ENCODE data around the gene PAMR1. TPM values are rescaled to one million over a fixed set of nuclear protein-coding genes. Genes with fewer than 3 reads are reported as not detected.

The PAMR1 gene
- 115 TPM for polyA plus RNA-seq (2013, experiment 1 of 4)
- polyA plus RNA-seq (2013, experiment 2 of 4): 141 TPM
- 84.9 TPM for polyA plus RNA-seq (2013, experiment 3 of 4)
- polyA plus RNA-seq (2013, experiment 4 of 4): 94.0 TPM

- peak within 1 kb of the TSS; percentile 59 for H3K4me3 ChIP-seq (ENCODE audit: insufficient read depth, low read depth, low read length)
- 1 to 2% methylated on average over 34 of the region's 34 CpGs for WGBS, 2 experiments
- H3K27me3 ChIP-seq (ENCODE audit: control insufficient read depth, insufficient read depth, low read length, poor library complexity, severe bottlenecking): no peaks in the 10 kb centered on the region
Observed at GRCh38 chr11:35525501-35526175, at the start of gene PAMR1. Gene PAMR1, minus strand, starts transcription at chr11:35525616. Its CDS starts 31 bp downstream, at chr11:35525585.

GRCh38 chr11:35571696-35572095, 46.3 kb upstream of the PAMR1 start:
- H3K27ac ChIP-seq (ENCODE audit: insufficient read depth, low read depth, low read length, poor library complexity, severe bottlenecking): no peak overlapping the region
- H3K27me3 ChIP-seq (ENCODE audit: control insufficient read depth, insufficient read depth, low read length, poor library complexity, severe bottlenecking): no peaks in the 10 kb centered on the region
- no peak overlapping the region for H3K4me3 ChIP-seq (ENCODE audit: insufficient read depth, low read depth, low read length)
- 90 to 92% methylated on average over 2 of the region's 3 CpGs for WGBS, 2 experiments
- no peaks in the 10 kb centered on the region for H3K9me3 ChIP-seq (ENCODE audit: control insufficient read depth, low read length)
- no peaks in the 10 kb centered on the region for H3K4me1 ChIP-seq (ENCODE audit: control insufficient read depth, insufficient read depth, low read length)
- no peaks in the 10 kb centered on the region for H3K36me3 ChIP-seq (ENCODE audit: control insufficient read depth, insufficient read depth, low read length)

More at GRCh38 chr11:35525501-35526175, at the start of gene PAMR1:
- Histone ChIP-seq H3K9me3 (ENCODE audit: control insufficient read depth, low read length) (no peaks in the 10 kb centered on the region), H3K4me1 (ENCODE audit: control insufficient read depth, insufficient read depth, low read length) (peaks cover 16% of the 10 kb centered on the region), H3K27ac (ENCODE audit: insufficient read depth, low read depth, low read length, poor library complexity, severe bottlenecking) (no peak within 1 kb of the TSS), H3K36me3 (ENCODE audit: control insufficient read depth, insufficient read depth, low read length) (no peaks in the 10 kb centered on the region)

GRCh38 chr11:35567737-35568465, 42.5 kb upstream of the PAMR1 start:
- H3K27me3 ChIP-seq (ENCODE audit: control insufficient read depth, insufficient read depth, low read length, poor library complexity, severe bottlenecking): no peaks in the 10 kb centered on the region
- 59 to 68% methylated on average over 1 of the region's 1 CpG for WGBS, 2 experiments
- no peaks in the 10 kb centered on the region for H3K4me1 ChIP-seq (ENCODE audit: control insufficient read depth, insufficient read depth, low read length)
- H3K4me3 ChIP-seq (ENCODE audit: insufficient read depth, low read depth, low read length): no peak overlapping the region
- H3K27ac ChIP-seq (ENCODE audit: insufficient read depth, low read depth, low read length, poor library complexity, severe bottlenecking): no peak overlapping the region
- no peaks in the 10 kb centered on the region for H3K9me3 ChIP-seq (ENCODE audit: control insufficient read depth, low read length)
- H3K36me3 ChIP-seq (ENCODE audit: control insufficient read depth, insufficient read depth, low read length): no peaks in the 10 kb centered on the region

- H3K36me3 ChIP-seq (ENCODE audit: control insufficient read depth, insufficient read depth, low read length): no peaks in the 10 kb centered on the region
- H3K27ac ChIP-seq (ENCODE audit: insufficient read depth, low read depth, low read length, poor library complexity, severe bottlenecking): no peak overlapping the region
- H3K4me1 ChIP-seq (ENCODE audit: control insufficient read depth, insufficient read depth, low read length): no peaks in the 10 kb centered on the region
- WGBS, 2 experiments: 93 to 100% methylated on average over 2 to 3 of the region's 3 CpGs
- no peaks in the 10 kb centered on the region for H3K27me3 ChIP-seq (ENCODE audit: control insufficient read depth, insufficient read depth, low read length, poor library complexity, severe bottlenecking)
- no peak overlapping the region for H3K4me3 ChIP-seq (ENCODE audit: insufficient read depth, low read depth, low read length)
- H3K9me3 ChIP-seq (ENCODE audit: control insufficient read depth, low read length): no peaks in the 10 kb centered on the region
Observed at GRCh38 chr11:35566885-35567284, 41.5 kb upstream of the PAMR1 start.

- Histone ChIP-seq H3K4me1 (ENCODE audit: control insufficient read depth, insufficient read depth, low read length) (no peaks in the 10 kb centered on the region), H3K27me3 (ENCODE audit: control insufficient read depth, insufficient read depth, low read length, poor library complexity, severe bottlenecking) (no peaks in the 10 kb centered on the region), H3K36me3 (ENCODE audit: control insufficient read depth, insufficient read depth, low read length) (no peaks in the 10 kb centered on the region), H3K9me3 (ENCODE audit: control insufficient read depth, low read length) (no peaks in the 10 kb centered on the region), H3K4me3 (ENCODE audit: insufficient read depth, low read depth, low read length) (no peak overlapping the region), H3K27ac (ENCODE audit: insufficient read depth, low read depth, low read length, poor library complexity, severe bottlenecking) (no peak overlapping the region)
- WGBS, 2 experiments: 84 to 93% methylated on average over 3 to 4 of the region's 4 CpGs
Observed at GRCh38 chr11:35566181-35566580, 40.8 kb upstream of the PAMR1 start.

GRCh38 chr11:35564245-35564595, 38.8 kb upstream of the PAMR1 start:
- no peaks in the 10 kb centered on the region for H3K4me1 ChIP-seq (ENCODE audit: control insufficient read depth, insufficient read depth, low read length)
- no peaks in the 10 kb centered on the region for H3K27me3 ChIP-seq (ENCODE audit: control insufficient read depth, insufficient read depth, low read length, poor library complexity, severe bottlenecking)
- no peak overlapping the region for H3K4me3 ChIP-seq (ENCODE audit: insufficient read depth, low read depth, low read length)
- 93 to 98% methylated on average over 4 of the region's 4 CpGs for WGBS, 2 experiments
- no peaks in the 10 kb centered on the region for H3K9me3 ChIP-seq (ENCODE audit: control insufficient read depth, low read length)
- H3K27ac ChIP-seq (ENCODE audit: insufficient read depth, low read depth, low read length, poor library complexity, severe bottlenecking): no peak overlapping the region
- no peaks in the 10 kb centered on the region for H3K36me3 ChIP-seq (ENCODE audit: control insufficient read depth, insufficient read depth, low read length)

- Histone ChIP-seq H3K27ac (ENCODE audit: insufficient read depth, low read depth, low read length, poor library complexity, severe bottlenecking) (no peak overlapping the region), H3K27me3 (ENCODE audit: control insufficient read depth, insufficient read depth, low read length, poor library complexity, severe bottlenecking) (no peaks in the 10 kb centered on the region), H3K4me1 (ENCODE audit: control insufficient read depth, insufficient read depth, low read length) (no peaks in the 10 kb centered on the region), H3K9me3 (ENCODE audit: control insufficient read depth, low read length) (no peaks in the 10 kb centered on the region), H3K4me3 (ENCODE audit: insufficient read depth, low read depth, low read length) (no peak overlapping the region), H3K36me3 (ENCODE audit: control insufficient read depth, insufficient read depth, low read length) (no peaks in the 10 kb centered on the region)
- WGBS, 2 experiments: 88 to 96% methylated on average over 4 to 6 of the region's 6 CpGs
Observed at GRCh38 chr11:35563484-35564244, 38.2 kb upstream of the PAMR1 start.

GRCh38 chr11:35559949-35560348, 34.5 kb upstream of the PAMR1 start:
- Histone ChIP-seq H3K4me3 (ENCODE audit: insufficient read depth, low read depth, low read length) (no peak overlapping the region), H3K36me3 (ENCODE audit: control insufficient read depth, insufficient read depth, low read length) (no peaks in the 10 kb centered on the region), H3K27me3 (ENCODE audit: control insufficient read depth, insufficient read depth, low read length, poor library complexity, severe bottlenecking) (no peaks in the 10 kb centered on the region), H3K27ac (ENCODE audit: insufficient read depth, low read depth, low read length, poor library complexity, severe bottlenecking) (no peak overlapping the region), H3K4me1 (ENCODE audit: control insufficient read depth, insufficient read depth, low read length) (no peaks in the 10 kb centered on the region), H3K9me3 (ENCODE audit: control insufficient read depth, low read length) (no peaks in the 10 kb centered on the region)
- 89 to 92% methylated on average over 5 of the region's 5 CpGs for WGBS, 2 experiments

- Histone ChIP-seq H3K9me3 (ENCODE audit: control insufficient read depth, low read length) (no peaks in the 10 kb centered on the region), H3K36me3 (ENCODE audit: control insufficient read depth, insufficient read depth, low read length) (no peaks in the 10 kb centered on the region), H3K4me3 (ENCODE audit: insufficient read depth, low read depth, low read length) (no peak overlapping the region), H3K27ac (ENCODE audit: insufficient read depth, low read depth, low read length, poor library complexity, severe bottlenecking) (no peak overlapping the region), H3K27me3 (ENCODE audit: control insufficient read depth, insufficient read depth, low read length, poor library complexity, severe bottlenecking) (no peaks in the 10 kb centered on the region), H3K4me1 (ENCODE audit: control insufficient read depth, insufficient read depth, low read length) (peaks cover 6% of the 10 kb centered on the region)
- 85 to 91% methylated on average over 3 of the region's 3 CpGs for WGBS, 2 experiments
Observed at GRCh38 chr11:35558513-35558912, 33.1 kb upstream of the PAMR1 start.

GRCh38 chr11:35555488-35555887, 30.1 kb upstream of the PAMR1 start:
- Histone ChIP-seq H3K4me3 (ENCODE audit: insufficient read depth, low read depth, low read length) (no peak overlapping the region), H3K36me3 (ENCODE audit: control insufficient read depth, insufficient read depth, low read length) (no peaks in the 10 kb centered on the region), H3K27ac (ENCODE audit: insufficient read depth, low read depth, low read length, poor library complexity, severe bottlenecking) (no peak overlapping the region), H3K27me3 (ENCODE audit: control insufficient read depth, insufficient read depth, low read length, poor library complexity, severe bottlenecking) (no peaks in the 10 kb centered on the region), H3K9me3 (ENCODE audit: control insufficient read depth, low read length) (no peaks in the 10 kb centered on the region), H3K4me1 (ENCODE audit: control insufficient read depth, insufficient read depth, low read length) (peaks cover 7% of the 10 kb centered on the region)
